ENCODE measurements around the gene NUDT6. TPM values are rescaled to one million over a fixed set of nuclear protein-coding genes. Genes with fewer than 3 reads are reported as not detected.

Gene NUDT6
- total RNA-seq, 1 experiment from 2014 or later = 9.0 TPM

- TF ChIP-seq REST (IDR thresholded peaks at IDR 0.05; ENCODE audit: low read depth) (no peak), SP1 (IDR thresholded peaks at IDR 0.05; ENCODE audit: low read depth) (peak; percentile 83), POLR2A (IDR thresholded peaks at IDR 0.05; ENCODE audit: borderline replicate concordance, extremely low read depth, insufficient read depth, insufficient read length) (no peak), ATF3 (IDR thresholded peaks at IDR 0.05) (no peak), CBX3 (IDR thresholded peaks at IDR 0.05; ENCODE audit: low read depth) (peak; percentile 91; the same call in 1 of the 2 replicates), YY1 (IDR thresholded peaks at IDR 0.05; ENCODE audit: extremely low read depth, insufficient replicate concordance, low read depth, low read length) (no peak), EZH2phosphoT487 (IDR thresholded peaks at IDR 0.05; ENCODE audit: borderline replicate concordance) (no peak), ZNF274 (IDR thresholded peaks at IDR 0.05; ENCODE audit: low read depth, low read length) (no peak), ELF1 (IDR thresholded peaks at IDR 0.05; ENCODE audit: borderline replicate concordance, low read depth) (no peak), RAD21 (IDR thresholded peaks at IDR 0.05; ENCODE audit: low read depth) (0 out of 2 replicates have a peak, but pooled peaks have one; percentile 18), CEBPB (IDR thresholded peaks at IDR 0.05; ENCODE audit: low read depth) (peak; percentile 71; the same call in 1 of the 2 replicates), JUND (IDR thresholded peaks at IDR 0.05) (peak; percentile 93)
Observed at GRCh38 chr4:122898370-122899150, 23.8 kb downstream of the NUDT6 start (continued).
